Fibroblast of skin of left biceps (primary cell): ENCODE measurements around the gene YY1AP1.
"Not testable (repeated sequence)": the region's sequence is repeated elsewhere in the genome, so short reads cannot be mapped to it uniquely, and the experiment has no call there.

ENCODE experiments used
- DNase-seq, 2 experiments: peaks; one replicate each; pipeline ENCODE4 v3.0.0-alpha.2; 2013; ENCODE audit warnings: low read depth in 2 of 2

The YY1AP1 gene

GRCh38 chr1:155688324-155689080 is at the start of gene YY1AP1:
YY1AP1 (minus strand) TSS chr1:155688774; CDS start chr1:155680436, 8,338 bp downstream.
- DNase-seq: peak; percentile 69 to 71

GRCh38 chr1:155729031-155729898 is 40.7 kb upstream of the YY1AP1 start:
- DNase-seq: peak; percentile 27 to 30

- no peak for DNase-seq
These were observed 36.6 kb upstream of the YY1AP1 start for GRCh38 chr1:155725142-155725541.

- DNase-seq: no peak
These were observed 31.1 kb upstream of the YY1AP1 start for GRCh38 chr1:155719703-155720102.

- DNase-seq: not testable (repeated sequence)
These were observed 30.0 kb upstream of the YY1AP1 start for GRCh38 chr1:155718524-155719115.

GRCh38 chr1:155717041-155717440 is 28.5 kb upstream of the YY1AP1 start:
- DNase-seq: no peak

GRCh38 chr1:155715777-155716176 is 27.2 kb upstream of the YY1AP1 start:
- DNase-seq: no peak

GRCh38 chr1:155715056-155715455 is 26.5 kb upstream of the YY1AP1 start:
- not testable (repeated sequence) for DNase-seq

GRCh38 chr1:155713075-155713474 is 24.5 kb upstream of the YY1AP1 start:
- DNase-seq: no peak

- not testable (repeated sequence) for DNase-seq
These were observed 24.1 kb upstream of the YY1AP1 start for GRCh38 chr1:155712636-155713035.

GRCh38 chr1:155711457-155711856 is 22.9 kb upstream of the YY1AP1 start:
- not testable (repeated sequence) for DNase-seq

- no peak for DNase-seq
These were observed 20.8 kb upstream of the YY1AP1 start for GRCh38 chr1:155709391-155709790.

GRCh38 chr1:155706139-155706538 is 17.6 kb upstream of the YY1AP1 start:
- DNase-seq: peak in 1 of 2 experiments; percentile 9

- DNase-seq: not testable (repeated sequence)
These were observed 15.8 kb upstream of the YY1AP1 start for GRCh38 chr1:155704414-155704813.

- no peak for DNase-seq
These were observed 14.6 kb upstream of the YY1AP1 start for GRCh38 chr1:155703216-155703615.

GRCh38 chr1:155701675-155702074 is 13.1 kb upstream of the YY1AP1 start:
- not testable (repeated sequence) for DNase-seq

- not testable (repeated sequence) for DNase-seq
These were observed 10.5 kb upstream of the YY1AP1 start for GRCh38 chr1:155699062-155699461.

- DNase-seq: no peak
These were observed 9.9 kb upstream of the YY1AP1 start for GRCh38 chr1:155698382-155699038.

GRCh38 chr1:155697616-155698015 is 9.0 kb upstream of the YY1AP1 start:
- DNase-seq: not testable (repeated sequence)

- no peak for DNase-seq
These were observed 8.5 kb upstream of the YY1AP1 start for GRCh38 chr1:155697046-155697445.

GRCh38 chr1:155696524-155696923 is 8.0 kb upstream of the YY1AP1 start:
- DNase-seq: no peak

- no peak for DNase-seq
These were observed 7.0 kb upstream of the YY1AP1 start for GRCh38 chr1:155695608-155696007.
